ENCODE results near the gene KIAA1217. TPM values are rescaled to one million over a fixed set of nuclear protein-coding genes. Genes with fewer than 3 reads are reported as not detected.
"Not testable (repeated sequence)": the region's sequence is repeated elsewhere in the genome, so short reads cannot be mapped to it uniquely, and the experiment has no call there.

KIAA1217 gene
- total RNA-seq, 2 experiments from 2014 or later = 0.12 to 0.70 TPM

DNA sequence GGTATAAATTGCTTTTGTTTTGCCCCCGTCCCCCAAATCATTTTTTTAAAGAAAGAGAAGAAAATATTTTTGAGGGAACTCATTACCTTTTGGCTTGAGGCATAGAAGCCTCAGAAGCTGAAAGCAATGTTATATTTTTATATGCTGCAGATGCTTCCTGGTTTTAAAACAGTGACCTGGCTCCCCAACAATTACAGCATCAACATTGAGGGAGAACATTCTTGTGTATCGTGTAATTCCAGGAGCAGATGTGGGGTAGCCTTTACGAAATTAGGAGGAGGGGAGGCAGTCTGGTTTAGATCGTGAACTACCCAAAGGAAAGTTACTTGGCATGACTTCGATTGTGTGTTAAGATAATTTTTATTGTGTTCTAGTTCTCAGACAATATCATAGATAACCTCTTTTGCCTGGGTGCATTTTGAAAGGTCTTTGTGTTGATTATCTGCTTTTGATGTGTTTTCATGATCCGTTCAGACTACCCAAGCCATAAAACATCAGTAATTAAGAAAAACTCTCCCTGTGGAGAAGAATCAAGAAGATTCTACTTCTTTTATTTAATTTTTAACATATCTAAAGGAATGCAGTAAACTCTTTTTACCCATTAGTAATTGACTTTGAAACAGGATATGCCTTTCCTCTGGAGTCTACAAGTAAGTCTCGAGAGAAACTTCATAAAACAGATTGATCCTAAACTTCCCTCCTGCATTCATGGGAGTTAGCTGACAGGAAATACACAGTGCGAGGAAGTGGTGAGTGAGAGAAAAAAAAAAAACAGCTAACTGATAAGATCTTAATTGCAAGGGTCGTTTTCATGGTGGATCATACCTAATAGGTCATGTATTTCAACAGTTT is 141.4 kb downstream of the KIAA1217 start:
- no peaks in the 10 kb centered on the region for H3K9me3 Mint-ChIP-seq (ENCODE audit: low read depth)
- ATAC-seq (no peak), DNase-seq (no peak)
- no peaks in the 10 kb centered on the region for H3K4me1 Mint-ChIP-seq
- no peak overlapping the region for H3K27ac Mint-ChIP-seq
- CTCF ChIA-PET = no interaction called here
- H3K4me3 Mint-ChIP-seq = no peak overlapping the region
- no peaks in the 10 kb centered on the region for H3K27me3 Mint-ChIP-seq
- H3K36me3 Mint-ChIP-seq = no peaks in the 10 kb centered on the region

DNA sequence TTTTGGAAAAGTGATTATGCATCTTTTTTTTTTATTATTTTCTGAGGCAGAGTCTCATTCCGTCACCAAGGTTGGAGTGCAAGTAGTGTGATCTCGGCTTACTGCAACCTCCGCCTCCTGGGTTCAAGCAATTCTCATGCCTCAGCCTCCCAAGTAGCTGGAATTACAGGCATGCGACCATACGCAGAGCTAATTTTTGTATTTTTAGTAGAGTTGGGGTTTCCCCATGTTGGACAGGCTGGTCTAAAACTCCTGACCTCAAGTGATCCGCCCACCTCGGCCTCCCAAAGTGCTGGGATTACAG is 141.9 kb downstream of the KIAA1217 start:
- DNase-seq; CTCF ChIA-PET; H3K36me3 Mint-ChIP-seq; H3K27ac Mint-ChIP-seq; H3K4me1 Mint-ChIP-seq; H3K4me3 Mint-ChIP-seq; H3K9me3 Mint-ChIP-seq (ENCODE audit: low read depth); ATAC-seq; H3K27me3 Mint-ChIP-seq: not testable (repeated sequence)

DNA sequence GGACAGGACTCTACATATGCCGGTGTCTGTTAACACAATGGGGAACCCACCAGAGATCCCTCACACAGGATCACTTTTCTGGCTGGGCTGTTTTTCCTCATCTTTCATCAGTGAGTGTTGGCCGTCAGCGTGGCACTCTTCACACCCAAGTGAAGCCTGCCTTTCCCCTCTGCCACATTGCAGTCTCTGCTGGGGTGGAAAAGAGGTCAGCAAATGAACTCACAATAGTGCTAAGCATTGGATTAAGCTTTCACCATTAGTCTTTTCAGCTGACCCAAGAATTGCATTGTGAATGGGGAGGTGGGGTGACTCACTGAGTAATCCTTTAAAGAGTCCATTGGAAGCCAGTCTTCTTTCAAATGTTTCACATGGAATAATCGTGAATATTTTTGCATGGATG is 143.0 kb downstream of the KIAA1217 start:
- H3K27me3 Mint-ChIP-seq = no peaks in the 10 kb centered on the region
- H3K27ac Mint-ChIP-seq = no peak overlapping the region
- H3K36me3 Mint-ChIP-seq = no peaks in the 10 kb centered on the region
- H3K4me1 Mint-ChIP-seq = no peaks in the 10 kb centered on the region
- ATAC-seq (no peak), DNase-seq (no peak)
- CTCF ChIA-PET = interaction anchor here (0.7 kb wide), 1 partner anchor 75 kb away, joined by 3 read pairs; no protein-coding TSS in a partner anchor
- H3K4me3 Mint-ChIP-seq = no peak overlapping the region
- no peaks in the 10 kb centered on the region for H3K9me3 Mint-ChIP-seq (ENCODE audit: low read depth)

DNA sequence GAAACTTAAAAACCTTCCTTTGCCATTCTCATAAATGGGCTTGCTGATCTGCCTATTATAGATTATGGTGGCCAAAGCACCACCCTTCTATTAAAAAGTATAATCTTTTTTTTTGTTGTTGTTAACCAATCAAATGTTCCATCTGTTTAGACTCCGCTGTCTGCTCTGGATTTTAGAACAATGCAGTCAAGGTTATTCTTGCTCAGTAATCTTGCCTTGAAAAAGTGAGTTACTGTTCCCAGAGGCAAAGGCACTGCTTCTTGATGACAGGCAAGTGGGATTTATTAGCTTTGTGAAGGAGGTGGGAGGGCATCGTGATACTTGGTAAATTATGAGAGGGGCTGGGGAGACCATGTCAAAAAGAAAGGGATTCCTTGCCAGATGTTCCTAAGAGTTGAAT is 143.5 kb downstream of the KIAA1217 start:
- H3K27me3 Mint-ChIP-seq = no peaks in the 10 kb centered on the region
- H3K36me3 Mint-ChIP-seq = no peaks in the 10 kb centered on the region
- ATAC-seq (no peak), DNase-seq (no peak)
- CTCF ChIA-PET = interaction anchor here (0.7 kb wide), 1 partner anchor 76 kb away, joined by 3 read pairs; no protein-coding TSS in a partner anchor
- no peaks in the 10 kb centered on the region for H3K9me3 Mint-ChIP-seq (ENCODE audit: low read depth)
- no peaks in the 10 kb centered on the region for H3K4me1 Mint-ChIP-seq
- H3K4me3 Mint-ChIP-seq = no peak overlapping the region
- no peak overlapping the region for H3K27ac Mint-ChIP-seq

DNA sequence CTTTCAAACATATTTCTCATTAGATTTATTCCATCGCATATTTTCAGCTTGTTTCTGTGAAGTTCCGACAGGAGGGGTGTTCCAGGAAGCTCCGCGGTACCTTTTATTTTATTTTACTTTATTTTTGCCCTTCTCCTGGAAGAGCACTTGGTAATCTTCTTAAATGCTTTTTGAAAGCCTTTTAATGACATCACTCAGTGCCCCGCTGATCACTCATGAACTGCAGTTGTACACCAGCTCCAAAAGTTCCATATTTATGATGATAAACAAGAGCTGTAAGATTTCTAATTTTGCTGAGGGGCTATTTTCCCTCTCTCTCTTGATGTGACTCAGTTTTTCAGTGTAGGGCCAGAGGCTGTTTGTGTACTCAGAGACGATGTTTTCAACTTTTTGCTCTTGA is 144.4 kb downstream of the KIAA1217 start:
- Mint-ChIP-seq H3K27ac (no peak overlapping the region), H3K36me3 (no peaks in the 10 kb centered on the region), H3K4me1 (no peaks in the 10 kb centered on the region), H3K27me3 (no peaks in the 10 kb centered on the region), H3K4me3 (no peak overlapping the region), H3K9me3 (ENCODE audit: low read depth) (no peaks in the 10 kb centered on the region)
- CTCF ChIA-PET = no interaction called here
- no peak for ATAC-seq
- DNase-seq = no peak

DNA sequence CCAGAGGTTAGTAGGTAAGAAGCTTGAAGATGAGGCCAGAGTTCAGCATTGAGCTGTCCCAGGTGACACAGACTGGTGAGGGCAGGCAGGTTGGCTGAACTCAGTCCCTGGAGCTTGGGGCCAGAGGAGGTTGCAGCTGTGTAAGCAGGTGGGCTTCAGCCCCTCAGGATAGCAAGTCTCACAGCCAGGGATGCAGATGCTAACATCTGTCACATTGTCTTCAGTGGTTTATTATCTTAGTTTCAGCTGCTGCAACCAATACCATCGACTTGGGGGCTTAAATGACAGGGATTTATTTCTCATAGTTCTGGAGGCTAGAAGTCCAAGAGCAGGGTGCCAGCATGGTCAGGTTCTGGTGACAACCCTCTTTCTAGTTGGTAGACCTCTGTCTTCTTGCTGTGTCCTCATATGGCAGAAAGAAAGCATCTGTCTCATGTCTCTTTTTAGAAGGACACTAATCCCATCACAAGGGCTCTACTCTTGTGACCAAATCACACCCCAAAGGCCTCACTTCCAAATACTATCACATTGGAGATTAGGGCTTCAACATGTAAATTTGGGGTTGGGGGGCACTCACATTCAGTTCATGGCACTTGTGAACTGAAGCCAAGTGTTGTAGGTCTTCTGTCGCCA is 146.2 kb downstream of the KIAA1217 start:
- Mint-ChIP-seq H3K27ac (no peak overlapping the region), H3K36me3 (no peaks in the 10 kb centered on the region), H3K4me3 (no peak overlapping the region), H3K27me3 (no peaks in the 10 kb centered on the region), H3K4me1 (no peaks in the 10 kb centered on the region), H3K9me3 (ENCODE audit: low read depth) (no peaks in the 10 kb centered on the region)
- CTCF ChIA-PET = no interaction called here
- no peak for ATAC-seq
- no peak for DNase-seq

DNA sequence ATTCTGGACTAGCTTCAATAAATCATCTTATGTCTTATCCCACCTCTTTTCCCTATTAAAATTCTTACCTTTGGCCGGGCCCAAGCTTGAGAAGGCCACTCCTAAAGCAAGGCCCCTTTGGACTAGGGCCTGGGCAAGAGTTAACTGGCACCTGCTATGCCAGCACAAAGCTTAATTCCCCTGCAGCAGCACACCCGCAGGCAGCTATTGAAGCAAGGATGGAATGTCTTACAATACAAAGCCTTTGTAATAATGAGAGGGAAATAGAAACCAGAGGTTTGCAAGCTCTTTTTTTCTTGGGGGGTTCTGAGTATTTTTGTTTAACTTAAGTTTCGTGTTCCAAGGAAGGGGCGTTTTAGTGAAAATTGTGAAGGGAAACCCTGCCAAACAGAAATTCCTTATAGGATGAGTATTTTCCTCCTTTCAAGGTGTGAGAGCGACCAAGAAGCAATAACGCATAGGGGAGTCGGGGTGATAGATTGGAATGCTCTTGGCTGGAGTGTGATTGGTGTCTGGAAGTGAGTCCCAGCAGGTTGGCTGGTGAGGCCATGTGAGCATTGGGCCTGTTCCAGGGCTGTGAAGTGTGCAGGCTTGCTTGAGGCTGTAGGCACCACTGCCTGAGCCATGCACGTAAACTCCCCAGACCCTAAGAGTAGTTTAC is 148.5 kb downstream of the KIAA1217 start:
- no peaks in the 10 kb centered on the region for H3K9me3 Mint-ChIP-seq (ENCODE audit: low read depth)
- no peaks in the 10 kb centered on the region for H3K27me3 Mint-ChIP-seq
- DNase-seq (no peak), ATAC-seq (no peak)
- no peak overlapping the region for H3K27ac Mint-ChIP-seq
- H3K4me1 Mint-ChIP-seq = no peaks in the 10 kb centered on the region
- CTCF ChIA-PET = no interaction called here
- H3K4me3 Mint-ChIP-seq = no peak overlapping the region
- no peaks in the 10 kb centered on the region for H3K36me3 Mint-ChIP-seq

DNA sequence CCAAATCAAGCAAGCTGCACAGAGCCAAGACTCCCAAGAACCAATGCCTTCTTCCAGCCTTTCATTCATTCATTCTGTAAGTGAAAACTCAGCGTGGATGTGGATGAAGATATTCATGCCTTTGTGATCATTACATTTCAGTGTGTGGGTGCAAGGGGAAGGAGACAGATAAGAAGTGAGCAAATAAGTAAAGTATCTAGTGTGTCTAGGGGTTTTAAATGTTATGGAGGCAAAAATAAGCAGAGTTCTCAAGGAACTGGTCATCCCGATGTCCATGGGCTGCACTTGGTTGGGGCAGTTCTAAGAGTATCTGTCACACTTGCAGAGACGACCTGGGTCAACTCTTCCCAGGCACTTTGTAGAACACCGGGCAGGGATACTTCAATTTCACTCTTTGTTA is 149.1 kb downstream of the KIAA1217 start:
- no peak for ATAC-seq
- DNase-seq = no peak
- no peaks in the 10 kb centered on the region for H3K4me1 Mint-ChIP-seq
- no peaks in the 10 kb centered on the region for H3K36me3 Mint-ChIP-seq
- H3K4me3 Mint-ChIP-seq = no peak overlapping the region
- H3K27ac Mint-ChIP-seq = no peak overlapping the region
- no peaks in the 10 kb centered on the region for H3K9me3 Mint-ChIP-seq (ENCODE audit: low read depth)
- CTCF ChIA-PET = no interaction called here
- no peaks in the 10 kb centered on the region for H3K27me3 Mint-ChIP-seq

DNA sequence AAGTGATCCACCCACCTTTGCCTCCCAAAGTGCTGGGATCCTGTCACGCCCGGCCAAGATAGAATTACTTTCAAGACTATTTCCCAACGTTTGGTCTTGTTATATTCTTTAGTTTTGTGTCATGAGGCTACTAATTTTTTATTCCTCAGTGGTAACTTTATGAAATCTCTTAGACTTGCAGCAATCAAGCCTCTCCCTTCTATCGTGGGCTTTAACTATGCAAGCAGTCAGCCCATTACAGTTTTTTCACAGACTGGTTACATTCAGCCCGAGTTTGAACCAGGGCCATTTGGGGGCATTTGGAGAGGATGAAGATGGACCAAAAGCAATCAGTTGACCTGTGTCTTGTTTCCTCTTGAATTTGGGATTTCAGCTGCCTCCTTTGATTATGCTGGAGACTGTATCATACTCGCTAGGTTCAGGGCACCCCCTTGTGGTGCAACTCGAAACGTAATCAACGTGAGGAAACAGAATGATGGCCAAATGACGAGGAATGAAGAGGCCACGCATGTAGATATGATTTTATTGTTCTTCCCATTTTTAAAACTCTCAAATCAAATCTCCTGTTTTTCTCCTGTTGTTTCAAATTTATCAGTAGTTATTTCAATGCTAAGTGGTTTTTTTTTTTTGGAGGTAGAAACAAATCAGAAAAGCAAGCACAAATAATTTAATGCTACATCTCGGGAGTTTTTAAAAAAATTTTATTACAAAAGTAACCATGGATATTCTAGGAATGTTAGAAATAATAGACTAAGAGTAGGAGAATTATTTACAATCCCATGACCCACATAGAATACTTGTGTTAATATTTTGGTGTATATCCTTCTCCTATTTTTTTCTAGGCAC is 151.6 kb downstream of the KIAA1217 start:
- ATAC-seq = no peak
- H3K27me3 Mint-ChIP-seq = no peaks in the 10 kb centered on the region
- no peaks in the 10 kb centered on the region for H3K9me3 Mint-ChIP-seq (ENCODE audit: low read depth)
- H3K4me1 Mint-ChIP-seq = no peaks in the 10 kb centered on the region
- no peak for DNase-seq
- H3K27ac Mint-ChIP-seq = no peak overlapping the region
- CTCF ChIA-PET = no interaction called here
- H3K36me3 Mint-ChIP-seq = no peaks in the 10 kb centered on the region
- no peak overlapping the region for H3K4me3 Mint-ChIP-seq

DNA sequence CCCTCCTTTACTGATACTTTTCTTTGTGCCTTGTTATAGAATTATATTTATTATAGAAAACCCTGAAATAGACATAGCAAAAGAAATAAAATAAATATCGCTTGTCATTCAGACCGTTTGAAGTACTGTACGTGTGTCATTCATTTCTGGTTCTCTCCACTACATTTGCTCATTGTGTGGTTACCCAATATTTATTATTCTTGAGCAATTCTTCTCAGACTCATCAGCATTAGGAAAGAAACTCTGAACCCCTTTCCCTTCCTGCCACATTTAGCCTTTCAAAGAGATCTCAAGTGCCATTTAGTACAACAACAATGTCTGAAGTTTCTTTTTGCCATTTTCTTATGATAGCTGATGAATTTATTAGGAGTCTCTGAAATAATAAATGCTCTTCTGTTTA is 154.1 kb downstream of the KIAA1217 start:
- no peaks in the 10 kb centered on the region for H3K4me1 Mint-ChIP-seq
- CTCF ChIA-PET = no interaction called here

DNA sequence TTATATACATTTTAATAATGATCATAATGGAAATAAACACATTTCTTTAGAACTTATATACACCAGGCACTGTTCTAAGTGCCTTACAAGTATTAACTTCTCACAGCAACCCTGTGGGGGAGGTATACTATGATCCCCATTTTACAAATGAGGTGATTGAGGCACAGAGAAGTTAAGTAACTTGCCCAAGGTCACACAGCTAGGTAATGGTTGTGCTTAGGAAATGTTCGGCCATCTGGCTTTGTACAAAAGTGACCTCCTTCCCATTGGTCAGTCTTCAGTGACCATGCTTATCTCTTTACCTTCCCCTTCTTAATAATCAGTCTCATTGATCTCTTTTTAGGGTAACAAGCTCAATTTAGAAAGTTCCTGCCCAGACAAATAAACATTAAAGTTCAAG is 158.8 kb downstream of the KIAA1217 start:
- no peaks in the 10 kb centered on the region for H3K36me3 Mint-ChIP-seq
- DNase-seq = no peak
- no peaks in the 10 kb centered on the region for H3K4me1 Mint-ChIP-seq
- H3K4me3 Mint-ChIP-seq = no peak overlapping the region
- no peaks in the 10 kb centered on the region for H3K9me3 Mint-ChIP-seq (ENCODE audit: low read depth)
- H3K27ac Mint-ChIP-seq = no peak overlapping the region
- CTCF ChIA-PET = no interaction called here
- no peaks in the 10 kb centered on the region for H3K27me3 Mint-ChIP-seq
- ATAC-seq = no peak

More for the DNA sequence above, 154.1 kb downstream of the KIAA1217 start:
- no peaks in the 10 kb centered on the region for H3K27me3 Mint-ChIP-seq
- H3K27ac Mint-ChIP-seq = no peak overlapping the region
- DNase-seq = no peak
- no peak overlapping the region for H3K4me3 Mint-ChIP-seq
- no peaks in the 10 kb centered on the region for H3K36me3 Mint-ChIP-seq
- H3K9me3 Mint-ChIP-seq (ENCODE audit: low read depth) = no peaks in the 10 kb centered on the region
- no peak for ATAC-seq

DNA sequence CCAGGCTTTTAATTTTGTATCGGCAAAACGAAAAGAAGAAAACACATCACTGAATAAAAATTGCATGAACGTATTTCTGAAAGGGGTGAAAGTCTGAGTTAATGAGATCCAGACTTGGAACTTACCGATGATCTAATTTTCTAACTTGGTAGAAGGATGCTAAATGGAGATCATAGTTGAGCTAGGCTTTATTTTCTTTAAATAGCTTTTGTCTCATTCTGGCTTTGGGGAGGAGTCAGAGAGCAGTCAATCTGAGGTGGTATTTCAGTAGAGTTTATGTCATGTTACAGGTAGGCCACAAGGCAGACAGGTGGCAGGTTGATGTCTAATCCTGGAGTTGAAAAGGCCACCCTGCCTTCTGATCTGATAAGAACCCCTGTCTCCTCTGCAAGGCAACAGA is 161.9 kb downstream of the KIAA1217 start:
- DNase-seq (no peak), ATAC-seq (no peak)
- Mint-ChIP-seq H3K4me1 (no peaks in the 10 kb centered on the region), H3K27ac (no peak overlapping the region), H3K36me3 (no peaks in the 10 kb centered on the region), H3K4me3 (no peak overlapping the region), H3K27me3 (no peaks in the 10 kb centered on the region), H3K9me3 (ENCODE audit: low read depth) (peaks cover under 1% of the 10 kb centered on the region)
- CTCF ChIA-PET = no interaction called here

DNA sequence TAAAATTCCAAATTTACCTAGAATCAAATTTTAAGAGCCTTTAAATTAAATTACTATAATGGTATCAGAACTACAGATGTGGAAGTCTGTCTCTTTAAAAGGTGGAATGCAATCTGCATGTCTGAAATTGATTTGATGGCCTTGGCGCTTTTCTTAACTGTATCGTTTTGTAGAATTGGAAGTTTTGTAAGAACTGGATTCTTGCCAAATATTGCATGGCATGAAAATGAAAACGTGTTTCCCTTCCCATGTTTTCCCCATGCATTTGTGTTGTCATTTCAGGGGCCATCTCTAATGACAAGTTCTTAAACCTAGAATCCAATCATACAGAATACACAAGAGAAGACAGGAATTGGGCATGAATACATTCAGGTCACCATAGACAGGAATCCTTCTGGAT is 162.5 kb downstream of the KIAA1217 start:
- Mint-ChIP-seq H3K4me1 (no peaks in the 10 kb centered on the region), H3K4me3 (no peak overlapping the region), H3K36me3 (no peaks in the 10 kb centered on the region), H3K27ac (no peak overlapping the region), H3K9me3 (ENCODE audit: low read depth) (peaks cover 1% of the 10 kb centered on the region), H3K27me3 (no peaks in the 10 kb centered on the region)
- CTCF ChIA-PET = no interaction called here
- no peak for ATAC-seq
- no peak for DNase-seq

All from activated CD8-positive, alpha-beta memory T cell treated with anti-CD3 and anti-CD28 coated beads, Interleukin-2, amount 10 ng/mL, durations not matched to agents 7 days and 5 days (primary cell).